GM18951 (cell line): ENCODE measurements around the gene IGFBP5.

ENCODE experiments used
- POLR2A ChIP-seq: IDR thresholded peaks from 4 replicates; pipeline ENCODE4 v1.6.1; 2011; ENCODE audit warnings: mild to moderate bottlenecking; ENCODE audit not compliant: insufficient read length, insufficient read depth; ENCODE audit errors: extremely low read depth
- in situ Hi-C: fragments of 300-500 bp; cut with MboI; formaldehyde crosslinking; loops from one replicate; pipeline ENCODE4 v1.12.0; 2022; ENCODE audit warnings: low sequenced_read_pairs, mixed read lengths, inconsistent platforms; ENCODE audit not compliant: unreplicated experiment

Gene IGFBP5

DNA sequence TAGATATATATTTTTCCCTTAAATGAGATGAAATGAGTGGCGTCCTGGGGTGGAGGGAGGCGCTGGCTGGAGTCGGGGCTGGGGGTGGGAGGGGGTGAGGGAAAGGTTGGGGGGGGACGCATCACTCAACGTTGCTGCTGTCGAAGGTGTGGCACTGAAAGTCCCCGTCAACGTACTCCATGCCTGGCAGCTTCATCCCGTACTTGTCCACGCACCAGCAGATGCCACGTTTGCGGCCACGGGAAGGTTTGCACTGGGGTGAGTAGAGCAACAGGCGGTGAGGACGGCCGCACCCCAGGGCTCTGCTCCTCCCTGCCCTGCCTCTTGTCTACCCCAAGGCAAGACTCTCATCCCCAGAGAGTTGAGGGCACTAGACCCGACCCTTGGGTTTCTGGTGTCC is 18.7 kb downstream of the IGFBP5 start:
- in situ Hi-C loops: loop anchor here (25.0 kb wide), 1 partner anchor 1036 kb away; no protein-coding TSS in a partner anchor
- no peak for TF ChIP-seq POLR2A

DNA sequence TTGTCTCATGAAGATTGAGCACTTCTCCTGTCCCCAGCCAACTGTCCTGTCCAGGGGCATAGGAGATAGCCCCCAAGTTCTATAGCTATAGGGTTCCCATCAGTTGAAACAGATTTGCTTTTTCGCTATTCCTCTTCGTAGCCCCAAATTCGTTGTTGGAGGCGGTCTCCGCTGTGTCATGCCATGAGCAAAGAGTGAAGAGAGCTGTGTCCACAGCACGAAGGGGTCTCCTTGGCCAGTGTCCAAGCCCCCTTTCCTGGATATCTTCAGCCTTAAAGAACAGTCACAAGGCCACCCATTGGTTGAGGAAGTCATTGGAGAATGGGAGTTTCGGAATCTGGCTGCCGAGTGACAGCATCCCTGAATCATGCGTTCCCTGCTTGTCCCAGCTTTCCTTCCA is 21.0 kb downstream of the IGFBP5 start:
- no peak for TF ChIP-seq POLR2A
- in situ Hi-C loops: no loop called here

DNA sequence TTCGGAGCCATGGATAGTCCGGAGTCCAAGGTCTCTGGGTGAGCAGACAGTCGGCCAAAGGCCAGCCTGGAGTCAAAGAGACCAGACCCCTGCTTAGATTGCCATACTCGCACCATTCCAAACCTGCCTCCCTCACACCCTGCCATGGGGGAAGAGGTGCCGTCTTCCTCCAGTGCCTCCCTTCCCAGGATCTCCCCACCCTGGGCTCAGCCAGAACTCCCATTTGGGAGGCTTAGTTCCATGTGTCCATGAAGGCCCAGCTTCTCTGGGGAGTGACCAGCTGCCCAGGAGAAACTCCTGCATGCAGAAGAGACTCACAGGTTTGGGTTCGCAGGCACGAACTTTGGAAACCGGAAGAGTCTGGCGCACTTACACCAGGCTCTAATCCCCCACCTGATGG is 21.7 kb downstream of the IGFBP5 start:
- in situ Hi-C loops: no loop called here
- TF ChIP-seq POLR2A: no peak

GRCh38 chr2:216673021-216673420 is 22.3 kb downstream of the IGFBP5 start:
- in situ Hi-C loops: no loop called here
- no peak for TF ChIP-seq POLR2A

DNA sequence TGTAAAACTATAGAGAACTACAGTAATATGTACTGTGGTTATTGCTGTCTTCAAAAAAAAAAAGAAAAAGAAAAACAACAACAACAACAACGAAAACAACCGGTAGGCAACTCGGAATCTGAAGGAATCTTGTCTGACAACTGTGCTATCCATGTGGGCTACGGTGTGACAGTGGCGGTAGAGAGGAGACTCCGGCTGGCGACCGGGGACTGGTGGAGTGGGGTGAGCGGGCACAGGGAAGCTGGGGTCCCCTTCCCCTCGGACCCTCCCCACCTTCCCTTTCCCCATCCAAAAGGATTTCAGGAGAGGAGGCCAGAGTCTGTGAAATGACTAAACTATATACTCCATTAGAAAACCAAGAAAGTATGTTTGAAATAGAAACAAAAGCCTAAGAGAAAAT is 22.9 kb downstream of the IGFBP5 start:
- in situ Hi-C loops: no loop called here

DNA sequence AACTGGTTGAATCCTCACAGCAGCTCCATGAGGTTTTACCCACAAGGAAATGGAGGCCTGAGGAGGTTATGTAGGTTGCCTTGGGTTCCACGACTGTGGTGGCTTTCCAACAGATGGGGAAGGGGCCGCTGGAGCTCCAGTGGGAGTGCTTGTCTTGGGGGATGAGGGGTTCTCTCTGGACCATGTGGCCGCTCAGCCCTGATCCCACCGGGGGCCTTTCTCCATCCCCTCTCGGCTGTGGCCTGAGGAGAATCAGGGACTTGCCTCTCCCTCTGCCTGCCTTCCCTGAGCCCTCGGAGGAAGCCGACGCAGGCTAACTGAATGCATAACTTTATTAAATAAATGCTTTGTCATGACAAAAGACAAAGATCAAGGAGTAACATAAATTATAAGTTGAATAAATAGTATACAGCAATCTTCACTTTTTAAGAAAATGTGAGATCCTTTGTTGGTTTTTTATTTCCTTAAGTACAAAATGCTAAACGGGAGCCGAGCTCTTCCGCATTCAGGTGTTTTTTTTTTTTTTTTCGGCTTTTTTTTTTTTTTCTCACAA is 23.5 kb downstream of the IGFBP5 start:
- TF ChIP-seq POLR2A: no peak
- in situ Hi-C loops: no loop called here

More for the DNA sequence above, 22.9 kb downstream of the IGFBP5 start:
- TF ChIP-seq POLR2A: no peak

- in situ Hi-C loops: no loop called here
These were observed 24.3 kb downstream of the IGFBP5 start for GRCh38 chr2:216671081-216671411.

DNA sequence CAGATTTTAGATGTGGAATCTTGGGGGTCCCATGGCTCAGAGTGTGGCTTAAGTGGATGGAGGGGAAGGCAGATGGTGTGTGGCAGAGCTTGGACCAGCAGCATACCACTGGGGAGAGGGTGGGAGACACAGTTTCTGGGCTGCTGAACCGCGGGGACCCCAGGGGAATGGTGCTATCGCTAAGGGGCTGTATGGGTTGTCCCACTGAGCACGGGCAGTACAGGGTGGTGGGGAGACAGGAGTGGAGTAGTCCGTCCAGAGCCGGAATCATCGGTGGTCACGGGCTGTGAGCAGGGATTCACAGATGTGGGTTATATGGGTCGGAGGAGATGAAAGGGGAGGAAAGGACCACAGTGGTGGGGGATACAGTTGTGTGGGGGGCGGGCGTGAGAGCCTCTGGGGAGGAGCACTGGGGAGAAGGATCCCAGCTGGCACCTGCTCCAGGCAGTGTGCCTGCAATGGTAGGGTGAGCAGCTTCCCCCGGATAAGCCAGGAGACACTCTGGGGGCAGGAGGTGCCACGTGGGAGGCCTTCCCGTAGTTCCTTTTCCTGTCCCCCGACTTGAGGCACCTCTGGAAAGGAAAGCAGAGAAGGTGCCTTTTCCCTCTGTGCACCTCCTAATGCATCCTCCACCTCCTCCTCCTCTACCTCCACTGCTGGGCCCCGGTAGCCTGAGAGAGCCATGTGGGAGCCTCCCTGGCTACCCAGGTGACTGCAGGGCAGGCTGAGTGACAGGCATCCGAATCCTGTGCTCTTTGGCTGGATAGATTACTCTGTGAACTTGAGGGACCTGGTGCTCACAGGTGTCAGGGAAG is 24.9 kb downstream of the IGFBP5 start:
- TF ChIP-seq POLR2A: no peak
- in situ Hi-C loops: no loop called here

More at GRCh38 chr2:216671081-216671411, 24.3 kb downstream of the IGFBP5 start:
- TF ChIP-seq POLR2A: no peak

DNA sequence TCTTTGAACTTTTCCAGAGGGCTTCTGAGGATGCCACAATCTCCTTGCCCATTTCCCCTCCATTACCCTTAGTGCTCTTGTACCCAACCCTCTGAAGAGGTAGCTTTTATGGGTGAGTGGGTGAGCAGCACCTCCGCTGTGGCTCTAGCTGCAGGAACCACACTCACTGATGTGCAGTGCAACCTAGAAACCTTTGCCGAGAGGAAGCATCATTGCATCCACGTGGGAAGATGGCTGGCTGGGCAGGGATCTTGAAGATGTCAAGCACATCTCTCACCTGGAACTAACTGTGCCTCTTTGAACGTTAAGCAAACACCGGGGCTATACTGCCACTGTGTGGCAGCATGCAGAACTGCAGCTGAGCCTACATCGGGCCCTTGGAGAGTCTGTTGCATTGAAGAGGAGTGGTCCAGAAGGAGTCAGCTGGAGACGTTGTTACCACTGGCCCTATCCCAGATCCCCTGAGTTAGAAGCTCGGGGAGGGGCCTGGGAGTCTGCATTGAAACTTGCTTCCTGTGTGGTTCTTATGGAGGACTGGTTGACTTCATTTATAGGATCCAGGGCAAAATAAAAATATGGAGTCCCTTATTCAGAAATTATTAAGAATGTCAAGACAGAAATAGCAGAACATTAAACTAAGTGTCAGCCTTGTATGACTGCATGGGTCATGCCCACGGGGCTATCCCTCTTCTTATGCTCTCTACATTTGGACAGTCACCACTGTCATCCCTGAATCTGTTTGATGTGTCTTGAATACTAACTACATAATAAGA is 28.7 kb downstream of the IGFBP5 start:
- TF ChIP-seq POLR2A: no peak
- in situ Hi-C loops: loop anchor here (5.0 kb wide), 1 partner anchor 149 kb away; no protein-coding TSS in a partner anchor

- TF ChIP-seq POLR2A: no peak
- in situ Hi-C loops: loop anchor here (5.0 kb wide), 1 partner anchor 148 kb away; no protein-coding TSS in a partner anchor
These were observed 29.6 kb downstream of the IGFBP5 start for GRCh38 chr2:216665717-216666116.

DNA sequence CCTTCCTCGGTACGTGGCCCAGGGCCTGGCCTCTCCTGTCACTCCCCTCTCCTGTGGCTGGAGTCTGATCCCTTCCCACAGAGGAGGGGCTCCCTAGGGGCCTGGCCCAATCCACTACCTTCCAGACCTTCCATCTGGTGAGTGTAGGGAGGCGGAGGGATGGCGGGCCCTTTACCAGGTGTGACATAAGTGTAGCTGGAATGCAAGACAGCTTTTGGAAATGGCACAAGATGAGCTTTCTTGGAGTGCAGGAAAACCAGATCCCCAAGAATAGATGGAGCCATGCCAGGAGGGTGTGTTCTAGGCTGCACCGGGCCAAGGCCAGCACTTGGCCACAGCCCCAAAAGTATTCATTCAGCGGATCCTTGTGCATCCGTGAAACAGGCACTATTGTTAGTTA is 30.1 kb downstream of the IGFBP5 start:
- in situ Hi-C loops: loop anchor here (5.0 kb wide), 1 partner anchor 148 kb away; no protein-coding TSS in a partner anchor

GRCh38 chr2:216664593-216665034 is 30.7 kb downstream of the IGFBP5 start:
- no peak for TF ChIP-seq POLR2A
- in situ Hi-C loops: loop anchor here (5.0 kb wide), 1 partner anchor 147 kb away; no protein-coding TSS in a partner anchor

More for the DNA sequence above, 30.1 kb downstream of the IGFBP5 start:
- TF ChIP-seq POLR2A: no peak

DNA sequence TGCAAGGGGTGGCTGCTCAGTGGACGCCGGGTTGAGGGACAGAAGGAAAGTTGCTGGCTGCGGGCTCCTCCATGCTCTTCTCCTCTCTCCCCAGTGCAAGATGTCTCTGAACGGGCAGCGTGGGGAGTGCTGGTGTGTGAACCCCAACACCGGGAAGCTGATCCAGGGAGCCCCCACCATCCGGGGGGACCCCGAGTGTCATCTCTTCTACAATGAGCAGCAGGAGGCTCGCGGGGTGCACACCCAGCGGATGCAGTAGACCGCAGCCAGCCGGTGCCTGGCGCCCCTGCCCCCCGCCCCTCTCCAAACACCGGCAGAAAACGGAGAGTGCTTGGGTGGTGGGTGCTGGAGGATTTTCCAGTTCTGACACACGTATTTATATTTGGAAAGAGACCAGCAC is 31.5 kb downstream of the IGFBP5 start:
- in situ Hi-C loops: no loop called here
- TF ChIP-seq POLR2A: no peak
